GM18867 (cell line): ENCODE data around the gene LMX1B.
"Not testable (repeated sequence)": the region's sequence is repeated elsewhere in the genome, so short reads cannot be mapped to it uniquely, and the experiment has no call there.

Source experiments
- ATAC-seq: cut with Tn5 transposase; IDR thresholded peaks from one replicate; pipeline ENCODE4 v1.9.1; 2021; ENCODE audit warnings: mild to moderate bottlenecking, moderate library complexity; ENCODE audit not compliant: unreplicated experiment

Gene LMX1B

GRCh38 chr9:126613651-126614050 is at the start of gene LMX1B:
Gene LMX1B, plus strand, starts transcription at chr9:126613928. Its CDS starts 522 bp downstream, at chr9:126614450.
- ATAC-seq = no peak

- no peak for ATAC-seq
These were observed 49.6 kb upstream of the LMX1B start for GRCh38 chr9:126564128-126564527.

GRCh38 chr9:126564716-126565115 is 49.0 kb upstream of the LMX1B start:
- ATAC-seq = no peak

- ATAC-seq = no peak
These were observed 48.2 kb upstream of the LMX1B start for GRCh38 chr9:126565336-126566128.

- no peak for ATAC-seq
These were observed 44.7 kb upstream of the LMX1B start for GRCh38 chr9:126569036-126569435.

GRCh38 chr9:126578029-126578428 is 35.7 kb upstream of the LMX1B start:
- no peak for ATAC-seq

- not testable (repeated sequence) for ATAC-seq
These were observed 33.4 kb upstream of the LMX1B start for GRCh38 chr9:126580319-126580718.

GRCh38 chr9:126581893-126582292 is 31.8 kb upstream of the LMX1B start:
- ATAC-seq = no peak

- ATAC-seq = no peak
These were observed 31.3 kb upstream of the LMX1B start for GRCh38 chr9:126582427-126582826.

GRCh38 chr9:126583144-126583760 is 30.5 kb upstream of the LMX1B start:
- no peak for ATAC-seq

- no peak for ATAC-seq
These were observed 29.1 kb upstream of the LMX1B start for GRCh38 chr9:126584611-126585010.

GRCh38 chr9:126586236-126586635 is 27.5 kb upstream of the LMX1B start:
- ATAC-seq = no peak

GRCh38 chr9:126587187-126588185 is 26.2 kb upstream of the LMX1B start:
- no peak for ATAC-seq

- no peak for ATAC-seq
These were observed 25.1 kb upstream of the LMX1B start for GRCh38 chr9:126588491-126589168.

GRCh38 chr9:126589349-126589748 is 24.4 kb upstream of the LMX1B start:
- no peak for ATAC-seq

GRCh38 chr9:126591083-126591482 is 22.6 kb upstream of the LMX1B start:
- ATAC-seq = no peak

- ATAC-seq = no peak
These were observed 21.8 kb upstream of the LMX1B start for GRCh38 chr9:126591922-126592321.

- no peak for ATAC-seq
These were observed 21.3 kb upstream of the LMX1B start for GRCh38 chr9:126592461-126592860.

GRCh38 chr9:126595982-126596381 is 17.7 kb upstream of the LMX1B start:
- no peak for ATAC-seq

- no peak for ATAC-seq
These were observed 14.6 kb upstream of the LMX1B start for GRCh38 chr9:126599047-126599650.
